Measurements from ENCODE around the gene CAP1. TPM values are rescaled to one million over a fixed set of nuclear protein-coding genes. Genes with fewer than 3 reads are reported as not detected.
A peak's percentile ranks its signal among the peaks of the same experiment; 100 is the strongest.

CAP1 gene
- total RNA-seq, 2 experiments from 2014 or later, result 527 to 553 TPM

- DNase-seq, result no peak
These were observed 26.2 kb upstream of the CAP1 start for GRCh38 chr1:40014253-40014706.

GRCh38 chr1:40014812-40015594 is 25.5 kb upstream of the CAP1 start:
- Mint-ChIP-seq H3K4me1 (peaks cover 13% of the 10 kb centered on the region), H3K27ac (peak overlapping the region; percentile 4), H3K4me3 (no peak overlapping the region), H3K27me3 (no peaks in the 10 kb centered on the region), H3K36me3 (ENCODE audit: low read depth) (no peaks in the 10 kb centered on the region), H3K9me3 (ENCODE audit: low read depth) (no peaks in the 10 kb centered on the region)
- CTCF ChIA-PET, result interaction anchor here (0.6 to 2.3 kb wide), 4 partner anchors 18 to 1178 kb away, joined by 3 to 5 read pairs (median 4); no protein-coding TSS in a partner anchor
- POLR2A ChIA-PET, result no interaction called here
- ATAC-seq (peak; percentile 93), DNase-seq (peak; percentile 19)
- intact Hi-C loops (cut with DNase I, micrococcal nuclease), result no loop called here

More at GRCh38 chr1:40014253-40014706, 26.2 kb upstream of the CAP1 start:
- Mint-ChIP-seq H3K9me3 (ENCODE audit: low read depth) (no peaks in the 10 kb centered on the region), H3K4me3 (no peak overlapping the region), H3K36me3 (ENCODE audit: low read depth) (no peaks in the 10 kb centered on the region), H3K4me1 (peaks cover 13% of the 10 kb centered on the region), H3K27me3 (no peaks in the 10 kb centered on the region), H3K27ac (no peak overlapping the region)
- intact Hi-C loops (cut with DNase I, micrococcal nuclease), result no loop called here
- ChIA-PET CTCF (interaction anchor here (0.6 to 2.3 kb wide), 5 partner anchors 18 to 1177 kb away, joined by 3 to 5 read pairs (median 3); no protein-coding TSS in a partner anchor), POLR2A (interaction anchor here (0.6 kb wide), 1 partner anchor 89 kb away, joined by 7 read pairs; no protein-coding TSS in a partner anchor)
- ATAC-seq, result peak; percentile 61

- no peaks in the 10 kb centered on the region for H3K36me3 Mint-ChIP-seq (ENCODE audit: low read depth)
- intact Hi-C loops (cut with DNase I, micrococcal nuclease), result no loop called here
- POLR2A ChIA-PET, result no interaction called here
These were observed 22.5 kb upstream of the CAP1 start for GRCh38 chr1:40017951-40018575.

GRCh38 chr1:40020447-40021085 is 20.0 kb upstream of the CAP1 start:
- Mint-ChIP-seq H3K4me3 (no peak overlapping the region), H3K9me3 (ENCODE audit: low read depth) (peaks cover 4% of the 10 kb centered on the region), H3K4me1 (no peaks in the 10 kb centered on the region), H3K27me3 (peaks cover 2% of the 10 kb centered on the region), H3K36me3 (ENCODE audit: low read depth) (no peaks in the 10 kb centered on the region), H3K27ac (no peak overlapping the region)
- ChIA-PET POLR2A (interaction anchor here (0.6 kb wide), 1 partner anchor 8 kb away, joined by 5 read pairs; no protein-coding TSS in a partner anchor), CTCF (interaction anchor here (1.0 kb wide), 1 partner anchor 14 kb away, joined by 4 read pairs; no protein-coding TSS in a partner anchor)
- intact Hi-C loops (cut with DNase I, micrococcal nuclease), result no loop called here
- ATAC-seq, result no peak
- DNase-seq, result no peak

More at GRCh38 chr1:40017951-40018575, 22.5 kb upstream of the CAP1 start:
- CTCF ChIA-PET, result interaction anchor here (0.7 to 1.6 kb wide), 3 partner anchors 10 to 32 kb away, joined by 3 to 6 read pairs (median 4); no protein-coding TSS in a partner anchor
- Mint-ChIP-seq H3K4me3 (no peak overlapping the region), H3K9me3 (ENCODE audit: low read depth) (no peaks in the 10 kb centered on the region), H3K4me1 (peaks cover 13% of the 10 kb centered on the region), H3K27me3 (no peaks in the 10 kb centered on the region), H3K27ac (no peak overlapping the region)
- DNase-seq (no peak), ATAC-seq (no peak)

GRCh38 chr1:40023379-40023944 is 17.1 kb upstream of the CAP1 start:
- Mint-ChIP-seq H3K36me3 (ENCODE audit: low read depth) (no peaks in the 10 kb centered on the region), H3K9me3 (ENCODE audit: low read depth) (peaks cover 4% of the 10 kb centered on the region), H3K27ac (no peak overlapping the region), H3K27me3 (peaks cover 2% of the 10 kb centered on the region), H3K4me1 (no peaks in the 10 kb centered on the region), H3K4me3 (no peak overlapping the region)
- ATAC-seq (no peak), DNase-seq (no peak)
- CTCF ChIA-PET, result no interaction called here
- POLR2A ChIA-PET, result interaction anchor here (0.6 kb wide), 1 partner anchor 52 kb away, joined by 3 read pairs; no protein-coding TSS in a partner anchor
- intact Hi-C loops (cut with DNase I, micrococcal nuclease), result no loop called here

- ATAC-seq, result no peak
- Mint-ChIP-seq H3K36me3 (ENCODE audit: low read depth) (no peaks in the 10 kb centered on the region), H3K4me3 (no peak overlapping the region), H3K27ac (no peak overlapping the region), H3K27me3 (peaks cover 2% of the 10 kb centered on the region), H3K4me1 (peaks cover 2% of the 10 kb centered on the region), H3K9me3 (ENCODE audit: low read depth) (peaks cover 4% of the 10 kb centered on the region)
- intact Hi-C loops (cut with DNase I, micrococcal nuclease), result no loop called here
- POLR2A ChIA-PET, result no interaction called here
- CTCF ChIA-PET, result interaction anchor here (0.6 kb wide), 1 partner anchor 99 kb away, joined by 3 read pairs; no protein-coding TSS in a partner anchor
- no peak for DNase-seq
These were observed 15.9 kb upstream of the CAP1 start for GRCh38 chr1:40024671-40025070.

GRCh38 chr1:40027647-40028046 is 12.9 kb upstream of the CAP1 start:
- POLR2A ChIA-PET, result no interaction called here
- Mint-ChIP-seq H3K4me3 (no peak overlapping the region), H3K36me3 (ENCODE audit: low read depth) (no peaks in the 10 kb centered on the region), H3K9me3 (ENCODE audit: low read depth) (peaks cover 4% of the 10 kb centered on the region), H3K27ac (no peak overlapping the region), H3K27me3 (peaks cover 2% of the 10 kb centered on the region), H3K4me1 (peaks cover 10% of the 10 kb centered on the region)
- DNase-seq (no peak), ATAC-seq (no peak)
- CTCF ChIA-PET, result interaction anchor here (0.6 to 1.4 kb wide), 3 partner anchors 9 to 104 kb away, joined by 3 to 4 read pairs (median 4); no protein-coding TSS in a partner anchor
- intact Hi-C loops (cut with DNase I, micrococcal nuclease), result no loop called here

GRCh38 chr1:40029608-40030007 is 10.9 kb upstream of the CAP1 start:
- H3K4me1 Mint-ChIP-seq, result peaks cover 20% of the 10 kb centered on the region
- no peaks in the 10 kb centered on the region for H3K36me3 Mint-ChIP-seq (ENCODE audit: low read depth)
- no peak for DNase-seq
- no peak overlapping the region for H3K27ac Mint-ChIP-seq
- H3K4me3 Mint-ChIP-seq, result no peak overlapping the region
- POLR2A ChIA-PET, result interaction anchor here (0.8 kb wide), 1 partner anchor 10 kb away, joined by 7 read pairs; no protein-coding TSS in a partner anchor
- intact Hi-C loops (cut with DNase I, micrococcal nuclease), result loop anchor here in 1 of 2 experiments (2.0 kb wide), 1 partner anchor 111 kb away; no protein-coding TSS in a partner anchor
- CTCF ChIA-PET, result interaction anchor here (0.7 to 1.3 kb wide), 4 partner anchors 17 to 810 kb away, joined by 3 to 5 read pairs (median 4); no protein-coding TSS in a partner anchor
- no peaks in the 10 kb centered on the region for H3K27me3 Mint-ChIP-seq
- peak; percentile 16 for ATAC-seq
- H3K9me3 Mint-ChIP-seq (ENCODE audit: low read depth), result no peaks in the 10 kb centered on the region

GRCh38 chr1:40030528-40031135 is 9.9 kb upstream of the CAP1 start:
- no peaks in the 10 kb centered on the region for H3K27me3 Mint-ChIP-seq
- H3K9me3 Mint-ChIP-seq (ENCODE audit: low read depth), result no peaks in the 10 kb centered on the region
- POLR2A ChIA-PET, result no interaction called here
- H3K27ac Mint-ChIP-seq, result no peak overlapping the region
- CTCF ChIA-PET, result interaction anchor here (2.0 kb wide), 1 partner anchor 9 kb away, joined by 5 read pairs; the partner anchor contains the start of gene CAP1
- DNase-seq, result no peak
- H3K36me3 Mint-ChIP-seq (ENCODE audit: low read depth), result no peaks in the 10 kb centered on the region
- no peak overlapping the region for H3K4me3 Mint-ChIP-seq
- ATAC-seq, result no peak
- peaks cover 28% of the 10 kb centered on the region for H3K4me1 Mint-ChIP-seq
- intact Hi-C loops (cut with DNase I, micrococcal nuclease), result loop anchor here in 1 of 2 experiments (2.0 kb wide), 1 partner anchor 112 kb away; no protein-coding TSS in a partner anchor

GRCh38 chr1:40032240-40032891 is 8.2 kb upstream of the CAP1 start:
- intact Hi-C loops (cut with DNase I, micrococcal nuclease), result loop anchor here in 1 of 2 experiments (1.0 kb wide), 2 partner anchors 113 to 216 kb away; no protein-coding TSS in a partner anchor
- H3K27me3 Mint-ChIP-seq, result no peaks in the 10 kb centered on the region
- CTCF ChIA-PET, result interaction anchor here (0.6 to 3.1 kb wide), 17 partner anchors 7 to 374 kb away, joined by 3 to 27 read pairs (median 4); partner anchors contain the start of genes CAP1 and MYCL

More at GRCh38 chr1:40032240-40032891, 8.2 kb upstream of the CAP1 start:
- no peak overlapping the region for H3K4me3 Mint-ChIP-seq
- H3K4me1 Mint-ChIP-seq, result peaks cover 33% of the 10 kb centered on the region
- peak; percentile 65 for DNase-seq
- POLR2A ChIA-PET, result no interaction called here
- peak; percentile 66 for ATAC-seq
- no peaks in the 10 kb centered on the region for H3K9me3 Mint-ChIP-seq (ENCODE audit: low read depth)
- no peak overlapping the region for H3K27ac Mint-ChIP-seq
- no peaks in the 10 kb centered on the region for H3K36me3 Mint-ChIP-seq (ENCODE audit: low read depth)

Measured in activated CD4-positive, alpha-beta T cell treated with anti-CD3 and anti-CD28 coated beads for 36 hours (primary cell).